H1 (cell line): ENCODE results near the gene PSME1. TPM values are rescaled to one million over a fixed set of nuclear protein-coding genes. Genes with fewer than 3 reads are reported as not detected.
A peak's percentile ranks its signal among the peaks of the same experiment; 100 is the strongest.

ENCODE experiments used
- CTCF ChIA-PET: fragments of 300-600 bp; sonication (Branson Sonifier 250); formaldehyde crosslinking; loops from one replicate; lab custom pipeline; 2021; ENCODE audit not compliant: partially characterized antibody; lab: Charles Lee
- POLR2A ChIA-PET: fragments of 300-600 bp; sonication (Branson Sonifier 250); formaldehyde crosslinking; loops from one replicate; lab custom pipeline; 2021; ENCODE audit warnings: inconsistent platforms; ENCODE audit not compliant: partially characterized antibody; lab: Charles Lee
- DNase-seq, 2 experiments: peaks; one replicate each; pipeline versions ENCODE4 v3.0.0 to v3.0.0-alpha.2; 2010 to 2022; ENCODE audit warnings: low spot score in 2 of 2, low read depth in 1 of 2, mixed read lengths in 1 of 2
- FAIRE-seq: peaks from 2 replicates; lab custom pipeline; 2011; peaks lifted over from hg19 to GRCh38; lab: Jason Lieb, UNC
- H2AFZ ChIP-seq: 2 replicates; pipeline ENCODE4 v1.8.1; 2012; ENCODE audit warnings: low read length, inconsistent platforms
- H2AK5ac ChIP-seq: 2 replicates; pipeline ENCODE4 v1.6.1; 2013; ENCODE audit warnings: low read depth, low read length
- H2BK120ac ChIP-seq: replicated peaks from 2 replicates; pipeline ENCODE3; 2013; ENCODE audit warnings: low read depth, low read length, inconsistent platforms
- H2BK12ac ChIP-seq: 2 replicates; pipeline ENCODE4 v1.6.1; 2013; ENCODE audit warnings: low read depth, low read length
- H2BK15ac ChIP-seq: 2 replicates; pipeline ENCODE4 v1.6.1; 2013; ENCODE audit warnings: low read length
- H2BK20ac ChIP-seq: 2 replicates; pipeline ENCODE4 v1.6.1; 2013; ENCODE audit warnings: low read length
- H2BK5ac ChIP-seq: 2 replicates; pipeline ENCODE4 v1.6.1; 2013; ENCODE audit warnings: low read depth, low read length
- H3K14ac ChIP-seq: 2 replicates; pipeline ENCODE4 v1.6.1; 2013; ENCODE audit warnings: inconsistent platforms; ENCODE audit not compliant: insufficient read length
- H3K18ac ChIP-seq: 2 replicates; pipeline ENCODE4 v1.6.1; 2013; ENCODE audit warnings: low read length; ENCODE audit errors: extremely low read depth
- H3K23ac ChIP-seq: 2 replicates; pipeline ENCODE4 v1.6.1; 2013; ENCODE audit warnings: inconsistent platforms; ENCODE audit not compliant: insufficient read length
- H3K23me2 ChIP-seq: 2 replicates; pipeline ENCODE4 v1.6.1; 2013; ENCODE audit warnings: low read depth, low read length
- H3K27ac ChIP-seq: 2 replicates; pipeline ENCODE4 v1.6.1; 2011; ENCODE audit warnings: low read depth, low read length, inconsistent platforms
- H3K27me3 ChIP-seq, 4 experiments: replicated peaks in 1 of 4; 1 replicate in 1 of 4; 2 replicates in 3 of 4; pipeline versions ENCODE4 v1.6.1 to v1.8.1; 2011 to 2013; ENCODE audit warnings: low read length in 3 of 4, mild to moderate bottlenecking in 3 of 4, inconsistent platforms in 2 of 4, mixed read lengths in 2 of 4, moderate library complexity in 1 of 4; ENCODE audit not compliant: control insufficient read depth in 3 of 4, insufficient read depth in 3 of 4; ENCODE audit errors: extremely low read depth in 1 of 4
- H3K36me3 ChIP-seq, 4 experiments: 2 replicates each; pipeline versions ENCODE4 v1.6.1 to v1.8.1; 2011 to 2013; ENCODE audit warnings: mild to moderate bottlenecking in 4 of 4, low read length in 3 of 4, moderate library complexity in 2 of 4, control low read depth in 1 of 4, inconsistent platforms in 1 of 4; ENCODE audit not compliant: insufficient read depth in 4 of 4, control insufficient read depth in 2 of 4
- H3K4ac ChIP-seq: replicated peaks from 2 replicates; pipeline ENCODE3; 2013; ENCODE audit warnings: low read length, low read depth, mixed read lengths, inconsistent platforms; ENCODE audit not compliant: insufficient read length
- H3K4me1 ChIP-seq, 4 experiments: replicated peaks in 1 of 4; 1 replicate in 1 of 4; 2 replicates in 3 of 4; pipeline versions ENCODE4 v1.6.1 to v1.8.1; 2011 to 2013; ENCODE audit warnings: low read length in 3 of 4, inconsistent platforms in 2 of 4, mixed read lengths in 1 of 4; ENCODE audit not compliant: insufficient read depth in 4 of 4, control insufficient read depth in 3 of 4
- H3K4me2 ChIP-seq, 2 experiments: 2 replicates each; pipeline versions ENCODE4 v1.6.1 to v1.8.1; 2011 to 2013; ENCODE audit warnings: low read depth in 2 of 2, low read length in 2 of 2, control low read depth in 1 of 2, inconsistent platforms in 1 of 2, mild to moderate bottlenecking in 1 of 2; ENCODE audit not compliant: insufficient read depth in 1 of 2
- H3K4me3 ChIP-seq, 4 experiments: fragments of 200-600, 300-600 bp in 1 of 4; sonication (generic), shearing (Covaris generic), sonication (Bioruptor Twin) in 1 of 4; 2 replicates each; pipeline versions ENCODE4 v1.5.1 to v1.8.1; 2011 to 2016; ENCODE audit warnings: low read length in 4 of 4, low read depth in 3 of 4, control low read depth in 2 of 4, inconsistent platforms in 2 of 4, mild to moderate bottlenecking in 2 of 4, mixed read lengths in 1 of 4, moderate library complexity in 1 of 4; ENCODE audit not compliant: insufficient read depth in 2 of 4; ENCODE audit errors: extremely low read depth in 1 of 4
- H3K56ac ChIP-seq: replicated peaks from 2 replicates; pipeline ENCODE3; 2013; ENCODE audit warnings: low read depth, mild to moderate bottlenecking, mixed read lengths, low read length, inconsistent platforms; ENCODE audit not compliant: insufficient read length
- H3K79me1 ChIP-seq: 2 replicates; pipeline ENCODE4 v1.6.1; 2013; ENCODE audit warnings: low read depth, low read length, control low read depth
- H3K79me2 ChIP-seq, 2 experiments: 2 replicates each; pipeline versions ENCODE4 v1.6.1 to v1.8.1; 2012 to 2013; ENCODE audit warnings: low read length in 2 of 2, mild to moderate bottlenecking in 2 of 2, inconsistent platforms in 1 of 2; ENCODE audit not compliant: insufficient read depth in 2 of 2, control insufficient read depth in 1 of 2
- H3K9ac ChIP-seq, 4 experiments: replicated peaks in 1 of 4; 1 replicate in 1 of 4; 2 replicates in 3 of 4; pipeline versions ENCODE4 v1.6.1 to v1.8.1; 2011 to 2013; ENCODE audit warnings: low read depth in 3 of 4, low read length in 3 of 4, control low read depth in 2 of 4, mild to moderate bottlenecking in 2 of 4, moderate library complexity in 2 of 4, inconsistent platforms in 1 of 4; ENCODE audit errors: extremely low read depth in 1 of 4
- H3K9me3 ChIP-seq, 2 experiments: 2 replicates each; pipeline versions ENCODE4 v1.6.1 to v1.8.1; 2012 to 2013; ENCODE audit warnings: mild to moderate bottlenecking in 2 of 2, moderate library complexity in 2 of 2, control low read depth in 1 of 2, inconsistent platforms in 1 of 2, low read depth in 1 of 2, low read length in 1 of 2, mixed read lengths in 1 of 2; ENCODE audit not compliant: insufficient read depth in 2 of 2
- H4K20me1 ChIP-seq, 2 experiments: replicated peaks in 1 of 2; 2 replicates each; pipeline versions ENCODE3 to v1.8.1; 2011 to 2013; ENCODE audit warnings: inconsistent platforms in 2 of 2, low read length in 2 of 2, mild to moderate bottlenecking in 1 of 2; ENCODE audit not compliant: insufficient read depth in 2 of 2, control insufficient read depth in 1 of 2
- H4K5ac ChIP-seq: 2 replicates; pipeline ENCODE4 v1.6.1; 2013; ENCODE audit warnings: low read length, low read depth, mixed read lengths, inconsistent platforms; ENCODE audit not compliant: insufficient read length
- H4K8ac ChIP-seq: 2 replicates; pipeline ENCODE4 v1.8.0; 2013; ENCODE audit warnings: mild to moderate bottlenecking, moderate library complexity, low read length, inconsistent platforms; ENCODE audit not compliant: insufficient read depth; ENCODE audit errors: extremely low read depth
- H4K91ac ChIP-seq: replicated peaks from 2 replicates; pipeline ENCODE3; 2013; ENCODE audit warnings: low read length, mixed read lengths, inconsistent platforms; ENCODE audit not compliant: insufficient read length
- EGR1 ChIP-seq: IDR thresholded peaks from 2 replicates; pipeline ENCODE4 v1.6.1; 2011; ENCODE audit warnings: low read depth, low read length, borderline replicate concordance
- EZH2 ChIP-seq: fragments of 200-600 bp; sonication (generic); IDR thresholded peaks from 2 replicates; pipeline ENCODE4 v1.7.1; 2012; ENCODE audit warnings: low read depth, mild to moderate bottlenecking, moderate library complexity, low read length, inconsistent platforms; ENCODE audit not compliant: severe bottlenecking
- HDAC2 ChIP-seq, 2 experiments: fragments of 300-600 bp in 1 of 2; sonication (generic) in 1 of 2; IDR thresholded peaks; 2 replicates each; pipeline ENCODE4 v1.6.1; 2011 to 2012; ENCODE audit warnings: low read depth in 2 of 2, low read length in 2 of 2, mild to moderate bottlenecking in 2 of 2, moderate library complexity in 2 of 2, borderline replicate concordance in 1 of 2, inconsistent platforms in 1 of 2
- SIX5 ChIP-seq: IDR thresholded peaks from 2 replicates; pipeline ENCODE4 v1.6.1; 2011; ENCODE audit warnings: mild to moderate bottlenecking, low read depth, low read length
- SP2 ChIP-seq: IDR thresholded peaks from 2 replicates; pipeline ENCODE4 v1.6.1; 2012; ENCODE audit warnings: mild to moderate bottlenecking, low read length, inconsistent platforms
- WGBS, 2 experiments: shearing (Covaris generic) in 1 of 2; methylation state at CpG; one replicate each; pipeline versions ENCODE4 v1.1.6 to v1.1.7; 2013 to 2015; ENCODE audit warnings: low lambda C conversion rate in 2 of 2, mixed read lengths in 2 of 2, inconsistent platforms in 1 of 2, low coverage in 1 of 2, missing lambda C conversion rate in 1 of 2; ENCODE audit not compliant: insufficient replicate concordance in 2 of 2, insufficient coverage in 1 of 2, insufficient read length in 1 of 2; ENCODE audit errors: extremely low coverage in 1 of 2, missing lambda C conversion rate in 1 of 2; 5-methylcytosine and 5-hydroxymethylcytosine counted together
- polyA plus RNA-seq, 7 experiments: library from polyadenylated mRNA; depleted of rRNA in 3 of 7; stranded (reverse) in 5 of 7; unstranded in 2 of 7; fragments of >200 nt in 5 of 7; fragments of 200-250 nt in 2 of 7; gene quantifications; 1 replicate in 5 of 7; 2 replicates in 1 of 7; 4 replicates in 1 of 7; pipeline versions ENCODE4 v1.2.1 to v1.2.3, GENCODE V29; 2011 to 2013; ENCODE audit warnings: missing spikeins in 2 of 7, mixed read lengths in 2 of 7
- total RNA-seq: library from RNA; stranded (reverse); fragmentation: NEBNext Ultra II Directional; extraction: Animal tissue kit (Norgen Biotek cat#: 25700); gene quantifications from 2 replicates; pipeline ENCODE4 v1.2.1, GENCODE V29; 2021

The PSME1 gene
- total and polyA plus RNA-seq, 2 of the 8 experiments (the other 6 are each of a cell fraction or from before 2014, with no cell fraction given), result 74.9 to 85.9 TPM

DNA sequence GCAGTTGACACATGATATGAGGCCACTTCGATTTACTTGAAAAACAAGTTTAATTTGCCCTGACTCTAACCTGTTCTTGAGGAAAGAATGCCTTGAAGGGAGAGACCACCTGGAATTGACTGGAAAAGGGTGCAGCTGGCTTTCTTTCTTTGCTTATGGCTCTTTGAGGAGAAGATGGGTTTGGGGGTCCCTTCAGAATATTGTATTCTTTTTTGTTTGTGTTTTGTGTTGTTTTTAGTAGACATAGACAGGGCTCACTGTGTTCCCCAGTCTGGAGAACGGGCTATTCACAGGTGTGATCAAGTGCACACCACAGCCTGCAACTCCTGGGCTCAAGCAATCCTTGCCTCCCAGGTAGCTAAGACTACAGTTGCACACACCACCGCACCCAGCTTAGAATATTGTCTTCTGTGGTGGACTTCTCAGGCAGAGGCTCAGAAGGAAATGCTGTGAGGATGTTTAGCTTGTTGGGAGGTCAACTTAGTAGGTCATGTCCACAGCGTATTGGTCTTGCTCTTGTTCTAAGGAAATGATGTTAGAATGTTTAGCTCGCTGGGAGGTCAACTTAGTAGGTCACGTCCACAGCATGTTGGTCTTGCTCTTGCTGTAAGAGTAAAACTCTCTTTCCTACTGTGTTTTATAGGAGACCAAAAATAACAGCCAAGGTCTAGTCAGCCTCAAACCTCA, 19.7 kb upstream of the PSME1 start:
- H2BK120ac ChIP-seq, result no peak overlapping the region
- no peak overlapping the region for H3K56ac ChIP-seq
- FAIRE-seq (no peak), DNase-seq (no peak)
- peak overlapping the region; percentile 87 to 91 for H3K4me2 ChIP-seq
- no peaks in the 10 kb centered on the region for H3K27me3 ChIP-seq
- peaks cover 7% of the 10 kb centered on the region for H3K23me2 ChIP-seq
- ChIA-PET CTCF (interaction anchor here (0.6 to 2.4 kb wide), 7 partner anchors 10 to 486 kb away, joined by 3 to 10 read pairs (median 3); partner anchors contain the start of gene EMC9), POLR2A (interaction anchor here (0.6 to 7.1 kb wide), 12 partner anchors 12 to 97 kb away, joined by 3 to 125 read pairs (median 5); partner anchors contain the start of genes CHMP4A, EMC9, FITM1 and IRF9)
- H2AFZ ChIP-seq, result no peak overlapping the region
- H3K9me3 ChIP-seq, result no peaks in the 10 kb centered on the region
- no peak overlapping the region for H2BK20ac ChIP-seq
- H4K91ac ChIP-seq, result no peak overlapping the region
- no peak overlapping the region for H4K8ac ChIP-seq
- H3K23ac ChIP-seq, result no peak overlapping the region
- H2BK5ac ChIP-seq, result no peak overlapping the region
- peaks cover 0 to 4% (median 2%) of the 10 kb centered on the region in 4 experiments; a peak in 5 of 7 replicates for H3K4me1 ChIP-seq
- no peak overlapping the region for H3K4ac ChIP-seq
- no peak overlapping the region for H3K14ac ChIP-seq
- no peak overlapping the region for H2AK5ac ChIP-seq
- no peak for TF ChIP-seq EGR1
- TF ChIP-seq SP2, result no peak
- no peak for TF ChIP-seq SIX5
- no peak for TF ChIP-seq HDAC2 (IDR thresholded peaks at IDR 0.05; ENCODE audit: borderline replicate concordance in 1 of 2, low read depth in 2 of 2, low read length in 2 of 2)
- no peak for TF ChIP-seq EZH2
- H3K79me1 ChIP-seq, result peaks cover 5% of the 10 kb centered on the region; the same call in 1 of the 2 replicates
- no peak overlapping the region for H3K9ac ChIP-seq
- no peak overlapping the region for H2BK15ac ChIP-seq
- WGBS, 2 experiments, result 89% methylated on average over 6 of the region's 6 CpGs; no CpG with 5 or more reads in 1 of the 2 experiments
- H3K79me2 ChIP-seq, result peaks cover 0 to 10% of the 10 kb centered on the region in 2 experiments; a peak in 2 of 4 replicates
- H4K20me1 ChIP-seq, result peaks cover 0 to 3% of the 10 kb centered on the region in 2 experiments
- no peak overlapping the region for H3K27ac ChIP-seq
- H3K36me3 ChIP-seq, result peaks cover 12 to 32% (median 29%) of the 10 kb centered on the region in 4 experiments
- no peak overlapping the region for H2BK12ac ChIP-seq
- H4K5ac ChIP-seq, result no peak overlapping the region
- H3K18ac ChIP-seq, result no peak overlapping the region
- peak overlapping the region in 3 of 4 experiments; percentile 73 to 89 (median 79); a peak in 6 of 8 replicates for H3K4me3 ChIP-seq
